HepG2 (cell line): ENCODE measurements around the gene ANKRD52. TPM values are rescaled to one million over a fixed set of nuclear protein-coding genes. Genes with fewer than 3 reads are reported as not detected.
A peak's percentile ranks its signal among the peaks of the same experiment; 100 is the strongest.

Experiments used
- ADNP ChIP-seq: sonication (generic); formaldehyde crosslinking; IDR thresholded peaks from 2 replicates; pipeline ENCODE4 v1.4.0; 2020; ENCODE audit warnings: missing genetic modification reagents
- CHCHD3 ChIP-seq: sonication (generic); formaldehyde crosslinking; IDR thresholded peaks from 2 replicates; pipeline ENCODE4 v1.8.0; 2022; ENCODE audit warnings: mild to moderate bottlenecking, missing genetic modification reagents, moderate library complexity
- GPN1 ChIP-seq: sonication (generic); formaldehyde crosslinking; IDR thresholded peaks from 2 replicates; pipeline ENCODE4 v1.5.1; 2020; ENCODE audit warnings: missing genetic modification reagents, borderline replicate concordance
- GTF3A ChIP-seq: sonication (generic); formaldehyde crosslinking; conservative IDR thresholded peaks from 2 replicates; pipeline ENCODE4 v1.4.0; 2020; ENCODE audit warnings: mild to moderate bottlenecking, missing genetic modification reagents
- HHEX ChIP-seq: IDR thresholded peaks from 2 replicates; pipeline ENCODE4 v1.6.1; 2016; ENCODE audit warnings: control low read depth
- KLF9 ChIP-seq: IDR thresholded peaks from 2 replicates; pipeline ENCODE4 v1.6.1; 2016; ENCODE audit warnings: low read depth
- ZBTB8A ChIP-seq: sonication (generic); formaldehyde crosslinking; IDR thresholded peaks from 2 replicates; pipeline ENCODE4 v1.4.0; 2020; ENCODE audit warnings: mild to moderate bottlenecking, low read depth, missing genetic modification reagents, borderline replicate concordance
- ZC3H4 ChIP-seq: sonication (generic); formaldehyde crosslinking; IDR thresholded peaks from 2 replicates; pipeline ENCODE4 v1.4.0; 2020; ENCODE audit warnings: missing genetic modification reagents, borderline replicate concordance
- ZNF274 ChIP-seq: sonication (generic); formaldehyde crosslinking; IDR thresholded peaks from 2 replicates; pipeline ENCODE4 v1.5.1; 2020; ENCODE audit warnings: mild to moderate bottlenecking, missing genetic modification reagents
- ZNF382 ChIP-seq: sonication (generic); formaldehyde crosslinking; IDR thresholded peaks from 2 replicates; pipeline ENCODE4 v1.5.0; 2020; ENCODE audit warnings: missing genetic modification reagents, mild to moderate bottlenecking, borderline replicate concordance
- ZSCAN31 ChIP-seq: sonication (generic); formaldehyde crosslinking; IDR thresholded peaks from 2 replicates; pipeline ENCODE4 v1.5.0; 2020; ENCODE audit warnings: low read depth, mild to moderate bottlenecking, missing genetic modification reagents
- ZSCAN9 ChIP-seq: IDR thresholded peaks from 2 replicates; pipeline ENCODE4 v1.6.1; 2016; ENCODE audit warnings: borderline replicate concordance
- polyA plus RNA-seq, 8 experiments: library from polyadenylated mRNA; depleted of rRNA in 3 of 8; stranded (reverse) in 7 of 8; unstranded in 1 of 8; fragments of >200 nt; fragmentation: Illumina TruSeq in 4 of 8; extraction: Trizol in 4 of 8; gene quantifications; 2 replicates each; pipeline versions ENCODE4 v1.2.1 to v1.2.3, GENCODE V29; 2011 to 2016; ENCODE audit warnings: low read depth in 4 of 8, missing spikeins in 1 of 8, mixed read lengths in 1 of 8; ENCODE audit not compliant: insufficient read depth in 1 of 8
- total RNA-seq, 5 experiments: library from RNA; depleted of rRNA; stranded (reverse); fragments of >200 nt; fragmentation: Illumina TruSeq; extraction: Trizol; gene quantifications; 2 replicates each; pipeline ENCODE4 v1.2.3, GENCODE V29; 2016; ENCODE audit warnings: low read depth in 1 of 5
- TF ChIP-seq, protein P1 (sequence below): IDR thresholded peaks from 2 replicates; pipeline ENCODE4 v1.4.0; 2020; ENCODE audit warnings: mild to moderate bottlenecking, missing genetic modification reagents
- TF ChIP-seq, protein P2 (sequence below): IDR thresholded peaks from 2 replicates; pipeline ENCODE4 v1.6.1; 2016; ENCODE audit warnings: missing genetic modification reagents, missing compliant biosample characterization
- TF ChIP-seq, protein P3 (sequence below): sonication (generic); formaldehyde crosslinking; IDR thresholded peaks from 2 replicates; pipeline ENCODE4 v1.5.0; 2020; ENCODE audit warnings: mild to moderate bottlenecking, missing genetic modification reagents, borderline replicate concordance
- TF ChIP-seq, protein P4 (sequence below): sonication (generic); formaldehyde crosslinking; IDR thresholded peaks from 2 replicates; pipeline ENCODE4 v1.8.0; 2022; ENCODE audit warnings: missing genetic modification reagents, mild to moderate bottlenecking, borderline replicate concordance

Gene ANKRD52
- total and polyA plus RNA-seq, 2 of the 13 experiments (the other 11 are each of a cell fraction or from before 2014, with no cell fraction given) = 7.8 to 9.2 TPM

DNA sequence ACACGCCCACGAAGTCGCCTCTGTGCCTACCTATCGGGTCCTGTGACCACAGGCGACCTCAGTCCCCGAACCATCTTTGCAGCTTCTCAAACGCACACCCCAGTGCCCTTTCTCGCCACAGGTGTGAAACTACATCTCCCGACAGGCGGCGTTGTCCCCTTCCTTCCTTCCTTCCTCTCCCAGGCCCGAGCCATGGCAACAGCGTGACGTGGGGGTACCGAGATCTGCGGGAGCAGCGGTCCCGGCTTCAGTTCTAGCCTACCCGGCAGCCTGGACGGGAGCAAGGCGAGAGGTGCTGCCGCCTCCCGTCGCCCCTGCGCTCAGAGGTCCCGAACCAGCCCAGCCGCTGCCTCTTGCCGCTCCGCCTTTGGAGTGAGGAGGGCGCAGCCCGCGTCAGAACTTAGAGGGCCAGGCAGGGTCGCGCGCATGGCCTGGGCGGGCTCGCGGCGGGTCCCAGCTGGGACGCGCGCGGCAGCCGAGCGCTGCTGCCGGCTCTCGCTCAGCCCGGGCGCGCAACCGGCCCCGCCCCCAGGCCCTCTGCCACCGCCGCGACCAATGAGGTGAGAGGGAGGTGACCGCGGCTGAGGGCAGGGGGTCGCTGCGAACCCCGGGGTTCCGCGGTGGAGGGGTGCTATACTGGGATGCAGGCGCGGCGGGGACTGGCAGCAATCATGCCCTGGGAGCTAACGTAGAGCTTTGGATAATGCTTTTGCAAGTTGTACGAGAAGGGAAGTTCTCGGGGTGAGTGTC, 8.7 kb upstream of the ANKRD52 start, which contains the start of gene COQ10A (continued):
- TF ChIP-seq, protein P1, sequence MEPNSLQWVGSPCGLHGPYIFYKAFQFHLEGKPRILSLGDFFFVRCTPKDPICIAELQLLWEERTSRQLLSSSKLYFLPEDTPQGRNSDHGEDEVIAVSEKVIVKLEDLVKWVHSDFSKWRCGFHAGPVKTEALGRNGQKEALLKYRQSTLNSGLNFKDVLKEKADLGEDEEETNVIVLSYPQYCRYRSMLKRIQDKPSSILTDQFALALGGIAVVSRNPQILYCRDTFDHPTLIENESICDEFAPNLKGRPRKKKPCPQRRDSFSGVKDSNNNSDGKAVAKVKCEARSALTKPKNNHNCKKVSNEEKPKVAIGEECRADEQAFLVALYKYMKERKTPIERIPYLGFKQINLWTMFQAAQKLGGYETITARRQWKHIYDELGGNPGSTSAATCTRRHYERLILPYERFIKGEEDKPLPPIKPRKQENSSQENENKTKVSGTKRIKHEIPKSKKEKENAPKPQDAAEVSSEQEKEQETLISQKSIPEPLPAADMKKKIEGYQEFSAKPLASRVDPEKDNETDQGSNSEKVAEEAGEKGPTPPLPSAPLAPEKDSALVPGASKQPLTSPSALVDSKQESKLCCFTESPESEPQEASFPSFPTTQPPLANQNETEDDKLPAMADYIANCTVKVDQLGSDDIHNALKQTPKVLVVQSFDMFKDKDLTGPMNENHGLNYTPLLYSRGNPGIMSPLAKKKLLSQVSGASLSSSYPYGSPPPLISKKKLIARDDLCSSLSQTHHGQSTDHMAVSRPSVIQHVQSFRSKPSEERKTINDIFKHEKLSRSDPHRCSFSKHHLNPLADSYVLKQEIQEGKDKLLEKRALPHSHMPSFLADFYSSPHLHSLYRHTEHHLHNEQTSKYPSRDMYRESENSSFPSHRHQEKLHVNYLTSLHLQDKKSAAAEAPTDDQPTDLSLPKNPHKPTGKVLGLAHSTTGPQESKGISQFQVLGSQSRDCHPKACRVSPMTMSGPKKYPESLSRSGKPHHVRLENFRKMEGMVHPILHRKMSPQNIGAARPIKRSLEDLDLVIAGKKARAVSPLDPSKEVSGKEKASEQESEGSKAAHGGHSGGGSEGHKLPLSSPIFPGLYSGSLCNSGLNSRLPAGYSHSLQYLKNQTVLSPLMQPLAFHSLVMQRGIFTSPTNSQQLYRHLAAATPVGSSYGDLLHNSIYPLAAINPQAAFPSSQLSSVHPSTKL = peak; percentile 52; the same call in 1 of the 2 replicates
- no peak for TF ChIP-seq ZNF382
- peak; percentile 30; the same call in 1 of the 2 replicates for TF ChIP-seq ZC3H4
- peak; percentile 72; the same call in 1 of the 2 replicates for TF ChIP-seq ZSCAN31 (CRISPR knock-in tag)
- TF ChIP-seq ADNP (CRISPR knock-in tag) = peak; percentile 77; the same call in 1 of the 2 replicates
- no peak for TF ChIP-seq GTF3A (CRISPR knock-in tag)
- no peak for TF ChIP-seq GPN1 (CRISPR knock-in tag)
- TF ChIP-seq, protein P2, sequence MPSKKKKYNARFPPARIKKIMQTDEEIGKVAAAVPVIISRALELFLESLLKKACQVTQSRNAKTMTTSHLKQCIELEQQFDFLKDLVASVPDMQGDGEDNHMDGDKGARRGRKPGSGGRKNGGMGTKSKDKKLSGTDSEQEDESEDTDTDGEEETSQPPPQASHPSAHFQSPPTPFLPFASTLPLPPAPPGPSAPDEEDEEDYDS (CRISPR knock-in tag) = peak; percentile 48
- TF ChIP-seq HHEX (CRISPR knock-in tag) = no peak
- TF ChIP-seq ZSCAN9 = no peak
- no peak for TF ChIP-seq CHCHD3 (CRISPR knock-in tag)
- TF ChIP-seq ZBTB8A (CRISPR knock-in tag) = no peak
- TF ChIP-seq, protein P3, sequence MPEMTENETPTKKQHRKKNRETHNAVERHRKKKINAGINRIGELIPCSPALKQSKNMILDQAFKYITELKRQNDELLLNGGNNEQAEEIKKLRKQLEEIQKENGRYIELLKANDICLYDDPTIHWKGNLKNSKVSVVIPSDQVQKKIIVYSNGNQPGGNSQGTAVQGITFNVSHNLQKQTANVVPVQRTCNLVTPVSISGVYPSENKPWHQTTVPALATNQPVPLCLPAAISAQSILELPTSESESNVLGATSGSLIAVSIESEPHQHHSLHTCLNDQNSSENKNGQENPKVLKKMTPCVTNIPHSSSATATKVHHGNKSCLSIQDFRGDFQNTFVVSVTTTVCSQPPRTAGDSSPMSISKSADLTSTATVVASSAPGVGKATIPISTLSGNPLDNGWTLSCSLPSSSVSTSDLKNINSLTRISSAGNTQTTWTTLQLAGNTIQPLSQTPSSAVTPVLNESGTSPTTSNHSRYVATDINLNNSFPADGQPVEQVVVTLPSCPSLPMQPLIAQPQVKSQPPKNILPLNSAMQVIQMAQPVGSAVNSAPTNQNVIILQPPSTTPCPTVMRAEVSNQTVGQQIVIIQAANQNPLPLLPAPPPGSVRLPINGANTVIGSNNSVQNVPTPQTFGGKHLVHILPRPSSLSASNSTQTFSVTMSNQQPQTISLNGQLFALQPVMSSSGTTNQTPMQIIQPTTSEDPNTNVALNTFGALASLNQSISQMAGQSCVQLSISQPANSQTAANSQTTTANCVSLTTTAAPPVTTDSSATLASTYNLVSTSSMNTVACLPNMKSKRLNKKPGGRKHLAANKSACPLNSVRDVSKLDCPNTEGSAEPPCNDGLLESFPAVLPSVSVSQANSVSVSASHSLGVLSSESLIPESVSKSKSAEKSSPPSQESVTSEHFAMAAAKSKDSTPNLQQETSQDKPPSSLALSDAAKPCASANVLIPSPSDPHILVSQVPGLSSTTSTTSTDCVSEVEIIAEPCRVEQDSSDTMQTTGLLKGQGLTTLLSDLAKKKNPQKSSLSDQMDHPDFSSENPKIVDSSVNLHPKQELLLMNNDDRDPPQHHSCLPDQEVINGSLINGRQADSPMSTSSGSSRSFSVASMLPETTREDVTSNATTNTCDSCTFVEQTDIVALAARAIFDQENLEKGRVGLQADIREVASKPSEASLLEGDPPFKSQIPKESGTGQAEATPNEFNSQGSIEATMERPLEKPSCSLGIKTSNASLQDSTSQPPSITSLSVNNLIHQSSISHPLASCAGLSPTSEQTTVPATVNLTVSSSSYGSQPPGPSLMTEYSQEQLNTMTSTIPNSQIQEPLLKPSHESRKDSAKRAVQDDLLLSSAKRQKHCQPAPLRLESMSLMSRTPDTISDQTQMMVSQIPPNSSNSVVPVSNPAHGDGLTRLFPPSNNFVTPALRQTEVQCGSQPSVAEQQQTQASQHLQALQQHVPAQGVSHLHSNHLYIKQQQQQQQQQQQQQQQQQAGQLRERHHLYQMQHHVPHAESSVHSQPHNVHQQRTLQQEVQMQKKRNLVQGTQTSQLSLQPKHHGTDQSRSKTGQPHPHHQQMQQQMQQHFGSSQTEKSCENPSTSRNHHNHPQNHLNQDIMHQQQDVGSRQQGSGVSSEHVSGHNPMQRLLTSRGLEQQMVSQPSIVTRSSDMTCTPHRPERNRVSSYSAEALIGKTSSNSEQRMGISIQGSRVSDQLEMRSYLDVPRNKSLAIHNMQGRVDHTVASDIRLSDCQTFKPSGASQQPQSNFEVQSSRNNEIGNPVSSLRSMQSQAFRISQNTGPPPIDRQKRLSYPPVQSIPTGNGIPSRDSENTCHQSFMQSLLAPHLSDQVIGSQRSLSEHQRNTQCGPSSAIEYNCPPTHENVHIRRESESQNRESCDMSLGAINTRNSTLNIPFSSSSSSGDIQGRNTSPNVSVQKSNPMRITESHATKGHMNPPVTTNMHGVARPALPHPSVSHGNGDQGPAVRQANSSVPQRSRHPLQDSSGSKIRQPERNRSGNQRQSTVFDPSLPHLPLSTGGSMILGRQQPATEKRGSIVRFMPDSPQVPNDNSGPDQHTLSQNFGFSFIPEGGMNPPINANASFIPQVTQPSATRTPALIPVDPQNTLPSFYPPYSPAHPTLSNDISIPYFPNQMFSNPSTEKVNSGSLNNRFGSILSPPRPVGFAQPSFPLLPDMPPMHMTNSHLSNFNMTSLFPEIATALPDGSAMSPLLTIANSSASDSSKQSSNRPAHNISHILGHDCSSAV = no peak
- TF ChIP-seq, protein P4, sequence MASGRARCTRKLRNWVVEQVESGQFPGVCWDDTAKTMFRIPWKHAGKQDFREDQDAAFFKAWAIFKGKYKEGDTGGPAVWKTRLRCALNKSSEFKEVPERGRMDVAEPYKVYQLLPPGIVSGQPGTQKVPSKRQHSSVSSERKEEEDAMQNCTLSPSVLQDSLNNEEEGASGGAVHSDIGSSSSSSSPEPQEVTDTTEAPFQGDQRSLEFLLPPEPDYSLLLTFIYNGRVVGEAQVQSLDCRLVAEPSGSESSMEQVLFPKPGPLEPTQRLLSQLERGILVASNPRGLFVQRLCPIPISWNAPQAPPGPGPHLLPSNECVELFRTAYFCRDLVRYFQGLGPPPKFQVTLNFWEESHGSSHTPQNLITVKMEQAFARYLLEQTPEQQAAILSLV (CRISPR knock-in tag) = peak; percentile 66; the same call in 1 of the 2 replicates
- TF ChIP-seq KLF9 (CRISPR knock-in tag) = no peak
- peak; percentile 72; the same call in 1 of the 2 replicates for TF ChIP-seq ZNF274 (CRISPR knock-in tag)
